KMS-11 (cell line): ENCODE measurements around the gene ZC3H14.

Source experiments
- H2AFZ ChIP-seq: fragments of 200-600 bp; sonication (generic); 2 replicates; pipeline ENCODE4 v1.6.1; 2016; ENCODE audit warnings: antibody characterized with exemption, mixed run types, low read depth
- H3K27ac ChIP-seq: fragments of 200-600 bp; sonication (generic); 2 replicates; pipeline ENCODE4 v1.6.1; 2016; ENCODE audit warnings: mild to moderate bottlenecking, mixed run types
- H3K27me3 ChIP-seq: fragments of 200-600 bp; sonication (generic); 2 replicates; pipeline ENCODE4 v1.6.1; 2017; ENCODE audit warnings: mild to moderate bottlenecking, low read depth, mixed run types, moderate library complexity; ENCODE audit not compliant: insufficient read depth
- H3K36me3 ChIP-seq: fragments of 200-600 bp; sonication (generic); 2 replicates; pipeline ENCODE4 v1.6.1; 2017; ENCODE audit warnings: mild to moderate bottlenecking, mixed run types; ENCODE audit not compliant: insufficient read depth
- H3K4me1 ChIP-seq: fragments of 200-600 bp; sonication (generic); 2 replicates; pipeline ENCODE4 v1.6.1; 2016; ENCODE audit warnings: mild to moderate bottlenecking, low read depth, mixed run types; ENCODE audit not compliant: poor library complexity, severe bottlenecking
- H3K4me2 ChIP-seq: fragments of 200-600 bp; sonication (generic); 2 replicates; pipeline ENCODE4 v1.7.0; 2016; ENCODE audit warnings: mild to moderate bottlenecking, mixed run types
- H3K4me3 ChIP-seq: fragments of 200-600 bp; sonication (generic); IDR thresholded peaks from 2 replicates; pipeline ENCODE4 v1.6.1; 2017; ENCODE audit warnings: low read depth, low read length, mixed read lengths; ENCODE audit not compliant: insufficient read depth
- H3K79me2 ChIP-seq: fragments of 200-600 bp; sonication (generic); 2 replicates; pipeline ENCODE4 v1.6.1; 2016; ENCODE audit warnings: low read depth, mixed run types; ENCODE audit not compliant: insufficient read depth
- H3K9ac ChIP-seq: fragments of 200-600 bp; sonication (generic); 2 replicates; pipeline ENCODE4 v1.6.1; 2016; ENCODE audit warnings: mild to moderate bottlenecking, mixed run types
- H4K20me1 ChIP-seq: fragments of 200-600 bp; sonication (generic); 2 replicates; pipeline ENCODE4 v1.6.1; 2016; ENCODE audit warnings: mild to moderate bottlenecking, mixed run types; ENCODE audit not compliant: insufficient read depth
- CTCF ChIP-seq: fragments of 200-600 bp; sonication (generic); conservative IDR thresholded peaks from 2 replicates; pipeline ENCODE4 v1.6.1; 2017; ENCODE audit warnings: low read depth, mild to moderate bottlenecking, antibody characterized with exemption, low read length, moderate library complexity, mixed read lengths

ZC3H14 gene

GRCh38 chr14:88563845-88564244 is 1.0 kb downstream of the ZC3H14 start:
- no peaks in the 10 kb centered on the region for H4K20me1 ChIP-seq
- peak overlapping the region; percentile 69; the same call in 1 of the 2 replicates for H2AFZ ChIP-seq
- H3K27ac ChIP-seq: no peak overlapping the region

GRCh38 chr14:88565427-88565826 is 2.6 kb downstream of the ZC3H14 start:
- Histone ChIP-seq H4K20me1 (no peaks in the 10 kb centered on the region), H3K4me2 (no peak overlapping the region), H3K27me3 (no peaks in the 10 kb centered on the region), H3K4me3 (no peak overlapping the region), H3K79me2 (peaks cover 8% of the 10 kb centered on the region; the same call in 1 of the 2 replicates), H3K4me1 (peaks cover 11% of the 10 kb centered on the region), H3K9ac (no peak overlapping the region), H3K36me3 (no peaks in the 10 kb centered on the region), H2AFZ (no peak overlapping the region), H3K27ac (no peak overlapping the region)
- no peak for TF ChIP-seq CTCF

More at GRCh38 chr14:88563845-88564244, 1.0 kb downstream of the ZC3H14 start:
- no peak overlapping the region for H3K4me3 ChIP-seq
- peaks cover 8% of the 10 kb centered on the region; the same call in 1 of the 2 replicates for H3K79me2 ChIP-seq
- no peaks in the 10 kb centered on the region for H3K36me3 ChIP-seq
- peak overlapping the region; percentile 65; the same call in 1 of the 2 replicates for H3K9ac ChIP-seq
- H3K4me1 ChIP-seq: peaks cover 11% of the 10 kb centered on the region
- H3K27me3 ChIP-seq: no peaks in the 10 kb centered on the region
- peak overlapping the region; percentile 76 for H3K4me2 ChIP-seq
- no peak for TF ChIP-seq CTCF

- Histone ChIP-seq H2AFZ (no peak overlapping the region), H4K20me1 (no peaks in the 10 kb centered on the region), H3K4me3 (no peak overlapping the region), H3K79me2 (peaks cover 8% of the 10 kb centered on the region; the same call in 1 of the 2 replicates), H3K27ac (no peak overlapping the region), H3K27me3 (no peaks in the 10 kb centered on the region), H3K9ac (no peak overlapping the region), H3K4me1 (peaks cover 11% of the 10 kb centered on the region), H3K4me2 (no peak overlapping the region), H3K36me3 (0 out of 2 replicates have a peak, but pooled peaks cover 4% of the 10 kb centered on the region)
- no peak for TF ChIP-seq CTCF
Measured at GRCh38 chr14:88568196-88568595, 5.4 kb downstream of the ZC3H14 start.

- H3K9ac ChIP-seq: no peak overlapping the region
- no peak overlapping the region for H3K27ac ChIP-seq
- no peak overlapping the region for H3K4me2 ChIP-seq
- no peak for TF ChIP-seq CTCF
- no peaks in the 10 kb centered on the region for H3K79me2 ChIP-seq
- H3K4me1 ChIP-seq: no peaks in the 10 kb centered on the region
- H4K20me1 ChIP-seq: no peaks in the 10 kb centered on the region
- no peaks in the 10 kb centered on the region for H3K27me3 ChIP-seq
- 0 out of 2 replicates have a peak, but pooled peaks cover 4% of the 10 kb centered on the region for H3K36me3 ChIP-seq
- no peak overlapping the region for H2AFZ ChIP-seq
- no peak overlapping the region for H3K4me3 ChIP-seq
Measured at GRCh38 chr14:88572117-88572516, 9.3 kb downstream of the ZC3H14 start.
